ENCODE measurements around the gene FBXL13.

- TF ChIP-seq CTCF (IDR thresholded peaks at IDR 0.05) (no peak), POLR2A (IDR thresholded peaks at IDR 0.05) (no peak)
Measured at GRCh38 chr7:102874966-102875365, 199.6 kb downstream of the FBXL13 start.
